ENCODE measurements around the gene DCDC2C.

Gene DCDC2C

DNA sequence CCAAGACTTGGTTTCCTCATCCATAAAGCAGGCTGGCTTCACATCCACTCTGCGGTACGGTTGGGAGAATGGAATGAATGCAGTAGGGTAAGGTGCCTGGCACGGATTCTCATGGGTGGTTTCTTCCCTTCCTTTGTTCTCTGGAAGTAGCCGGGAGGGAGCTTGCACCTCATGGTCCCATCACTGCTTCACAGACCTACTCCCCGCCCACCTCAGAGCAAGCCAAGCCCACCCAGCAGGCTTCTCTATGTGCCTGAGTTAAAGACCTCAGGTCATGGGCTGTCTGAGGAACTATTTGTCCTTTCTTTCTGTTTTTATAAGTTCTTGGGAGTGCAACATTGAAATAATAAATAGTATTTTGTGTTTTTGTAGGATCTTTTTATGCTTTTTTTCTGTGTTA is 3.5 kb downstream of the DCDC2C start:
- in situ Hi-C loops (cut with MboI; ENCODE audit: low sequenced_read_pairs): no loop called here

DNA sequence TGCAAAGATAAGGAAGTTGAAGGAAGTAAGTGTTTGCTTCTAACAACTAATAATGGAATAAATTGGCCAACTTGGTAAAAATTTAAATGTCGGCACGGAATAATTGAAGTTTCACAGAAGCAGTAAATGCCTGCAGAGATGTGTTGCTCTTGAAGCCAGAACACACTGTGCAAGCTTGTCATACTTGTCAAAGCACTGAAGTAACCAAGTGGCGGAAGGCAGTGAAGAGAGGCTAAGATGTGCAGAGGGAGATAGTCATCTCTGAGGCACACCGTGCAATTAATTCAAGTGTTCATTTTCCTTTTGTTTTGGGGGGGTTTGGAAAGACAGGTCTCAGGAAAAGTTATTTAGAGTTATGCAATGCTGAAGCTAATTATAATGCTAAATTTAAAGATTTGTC is 5.2 kb downstream of the DCDC2C start:
- in situ Hi-C loops (cut with MboI; ENCODE audit: low sequenced_read_pairs): no loop called here

GRCh38 chr2:3709225-3709624 is 5.8 kb downstream of the DCDC2C start:
- in situ Hi-C loops (cut with MboI; ENCODE audit: low sequenced_read_pairs): no loop called here

GRCh38 chr2:3712424-3712823 is 9.0 kb downstream of the DCDC2C start:
- in situ Hi-C loops (cut with MboI; ENCODE audit: low sequenced_read_pairs): no loop called here

DNA sequence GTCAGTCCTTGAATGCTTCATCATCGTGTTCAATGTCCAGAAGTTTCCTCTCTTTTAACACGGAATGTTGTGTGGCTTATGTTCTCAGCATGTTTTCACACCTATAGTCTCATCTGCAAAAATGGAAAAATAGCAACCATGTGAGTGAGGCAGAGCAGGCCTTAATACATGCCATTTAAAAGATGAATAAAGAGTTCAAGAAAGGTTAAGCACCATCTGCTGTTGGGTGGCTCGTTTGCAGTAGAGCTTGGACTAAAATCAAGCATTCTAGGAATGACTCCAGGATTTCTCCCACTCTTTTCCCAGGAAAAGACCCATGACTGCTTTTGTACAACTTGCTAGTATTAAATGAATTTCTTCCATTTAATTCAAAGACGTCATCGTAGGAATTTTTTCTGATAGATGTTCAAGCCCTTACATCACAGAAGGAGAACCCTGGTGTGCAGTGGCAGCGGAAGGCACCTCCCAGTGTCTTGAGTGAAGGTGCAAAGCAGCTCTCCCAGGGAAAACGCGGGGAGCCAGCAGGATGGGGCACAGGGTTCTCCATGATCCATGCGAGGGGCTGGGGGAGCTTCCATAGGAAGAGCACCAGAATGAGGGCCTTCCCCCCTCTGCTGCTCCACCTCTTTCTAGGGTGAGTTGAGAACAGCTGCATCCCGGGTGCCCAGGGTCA is 9.6 kb downstream of the DCDC2C start:
- in situ Hi-C loops (cut with MboI; ENCODE audit: low sequenced_read_pairs): no loop called here

DNA sequence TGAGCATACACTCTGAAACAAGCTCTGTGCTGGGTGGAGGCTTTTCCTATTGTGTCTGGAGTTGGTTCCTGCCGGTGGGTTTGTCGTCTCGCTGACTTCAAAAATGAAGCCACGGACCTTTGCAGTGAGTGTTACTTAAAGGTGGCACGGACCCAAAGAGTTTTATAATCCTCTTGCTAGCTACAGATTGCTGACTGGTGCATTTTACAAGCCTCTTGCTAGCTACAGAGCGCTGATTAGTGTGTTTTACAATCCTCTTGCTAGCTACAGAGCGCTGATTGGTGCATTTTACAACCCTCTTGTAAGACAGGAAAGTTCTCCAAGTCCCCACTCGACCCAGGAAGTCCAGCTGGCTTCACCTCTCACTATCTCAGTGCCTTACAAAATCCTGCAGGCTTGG is 15.3 kb downstream of the DCDC2C start:
- in situ Hi-C loops (cut with MboI; ENCODE audit: low sequenced_read_pairs): no loop called here

DNA sequence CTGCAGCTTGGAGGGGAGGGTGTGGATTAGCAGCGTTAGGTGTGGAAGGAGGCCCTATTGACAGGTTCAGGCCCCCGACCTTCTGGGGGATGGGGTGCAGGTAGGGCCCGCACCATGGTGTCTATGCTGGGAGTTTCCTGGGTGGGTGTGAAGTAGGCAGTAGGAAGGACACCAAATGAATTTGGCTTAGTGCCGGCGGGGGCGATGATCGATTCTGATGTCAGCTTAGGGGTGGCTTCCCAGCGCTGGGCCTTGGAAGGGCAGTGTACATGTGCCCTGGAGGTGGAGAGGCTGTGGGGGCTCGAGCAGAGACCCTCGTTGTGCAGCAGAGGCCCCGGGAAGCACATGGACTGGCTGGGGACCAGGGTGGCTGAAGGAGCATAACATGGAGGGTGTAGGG is 21.6 kb downstream of the DCDC2C start:
- in situ Hi-C loops (cut with MboI; ENCODE audit: low sequenced_read_pairs): no loop called here

GRCh38 chr2:3725458-3726250 is 22.3 kb downstream of the DCDC2C start:
- in situ Hi-C loops (cut with MboI; ENCODE audit: low sequenced_read_pairs): no loop called here

GRCh38 chr2:3726511-3726910 is 23.1 kb downstream of the DCDC2C start:
- in situ Hi-C loops (cut with MboI; ENCODE audit: low sequenced_read_pairs): no loop called here

DNA sequence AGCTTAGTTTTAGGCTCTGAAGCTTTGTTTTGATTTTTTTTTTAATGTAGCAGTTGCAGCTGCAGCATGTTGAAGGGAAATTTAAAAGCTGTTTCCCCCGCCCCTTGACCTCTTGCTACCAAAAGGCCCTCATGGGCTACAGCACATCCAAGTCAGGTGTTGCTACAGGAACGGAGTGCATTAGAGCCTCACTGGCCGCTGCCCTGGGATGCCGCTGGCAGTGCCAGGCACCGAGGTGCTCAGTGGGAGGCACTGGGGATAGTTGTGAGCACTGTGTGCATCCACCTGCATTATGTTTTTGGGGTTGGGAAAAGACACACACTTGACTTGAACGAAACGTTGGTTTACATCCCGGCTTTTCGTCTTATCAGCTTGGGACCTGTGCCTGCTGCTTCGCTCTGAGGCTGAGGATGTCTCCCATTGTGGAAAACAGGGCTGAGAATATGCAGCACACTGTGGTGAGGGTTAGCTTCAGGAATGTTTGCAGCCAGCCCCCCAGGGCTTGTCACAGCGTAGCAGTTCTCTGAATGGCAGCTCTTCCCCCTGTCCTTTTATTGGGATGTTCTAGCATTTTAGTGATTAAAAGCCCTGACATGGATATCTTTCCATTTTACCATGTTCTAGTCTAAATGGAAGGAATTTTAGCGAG is 24.1 kb downstream of the DCDC2C start:
- in situ Hi-C loops (cut with MboI; ENCODE audit: low sequenced_read_pairs): no loop called here

- in situ Hi-C loops (cut with MboI; ENCODE audit: low sequenced_read_pairs): no loop called here
These were observed 25.0 kb downstream of the DCDC2C start for GRCh38 chr2:3728104-3729054.

GRCh38 chr2:3729055-3729448 is 25.7 kb downstream of the DCDC2C start:
- in situ Hi-C loops (cut with MboI; ENCODE audit: low sequenced_read_pairs): no loop called here

DNA sequence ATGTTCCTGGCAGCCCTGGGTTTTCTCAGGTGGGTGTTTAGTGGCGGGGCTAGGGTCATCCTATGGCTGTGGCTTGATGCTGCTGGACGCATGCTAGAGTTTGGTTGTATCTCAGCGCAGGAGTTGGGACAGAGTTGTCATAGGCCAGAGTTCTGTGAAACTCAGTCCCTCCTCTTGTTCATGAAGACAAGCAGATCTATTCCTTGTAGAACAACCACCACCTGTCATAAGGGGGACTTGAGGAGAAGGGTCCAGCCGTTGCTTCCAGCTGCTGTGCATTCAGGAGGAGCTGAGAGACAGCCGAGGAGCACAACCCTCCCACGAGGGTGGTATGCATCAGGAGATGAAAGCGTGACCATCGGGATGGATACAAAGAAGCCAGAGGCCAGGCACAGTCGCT is 26.4 kb downstream of the DCDC2C start:
- in situ Hi-C loops (cut with MboI; ENCODE audit: low sequenced_read_pairs): no loop called here

- in situ Hi-C loops (cut with MboI; ENCODE audit: low sequenced_read_pairs): no loop called here
These were observed 27.3 kb downstream of the DCDC2C start for GRCh38 chr2:3730646-3731045.

DNA sequence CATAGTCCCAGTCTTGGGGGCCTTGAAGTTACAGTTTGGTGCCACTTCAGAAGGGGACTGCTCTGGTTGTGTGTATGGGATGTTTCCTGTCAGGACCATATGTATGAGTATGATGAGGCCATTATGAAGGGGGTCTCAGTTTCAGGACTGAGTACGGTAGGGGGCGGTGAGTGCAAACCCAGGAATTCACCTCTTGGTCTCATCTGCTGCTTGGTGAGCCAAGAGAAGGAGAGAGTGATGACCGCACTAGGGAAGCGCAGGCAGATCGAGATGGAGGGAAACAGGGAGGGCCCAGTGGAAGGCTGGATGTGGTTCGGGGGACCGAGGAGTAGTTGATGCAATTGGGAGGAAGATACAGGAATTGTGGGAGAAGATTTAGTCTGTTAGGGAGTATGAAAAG is 28.5 kb downstream of the DCDC2C start:
- in situ Hi-C loops (cut with MboI; ENCODE audit: low sequenced_read_pairs): no loop called here

- in situ Hi-C loops (cut with MboI; ENCODE audit: low sequenced_read_pairs): no loop called here
These were observed 32.7 kb downstream of the DCDC2C start for GRCh38 chr2:3736112-3736511.

DNA sequence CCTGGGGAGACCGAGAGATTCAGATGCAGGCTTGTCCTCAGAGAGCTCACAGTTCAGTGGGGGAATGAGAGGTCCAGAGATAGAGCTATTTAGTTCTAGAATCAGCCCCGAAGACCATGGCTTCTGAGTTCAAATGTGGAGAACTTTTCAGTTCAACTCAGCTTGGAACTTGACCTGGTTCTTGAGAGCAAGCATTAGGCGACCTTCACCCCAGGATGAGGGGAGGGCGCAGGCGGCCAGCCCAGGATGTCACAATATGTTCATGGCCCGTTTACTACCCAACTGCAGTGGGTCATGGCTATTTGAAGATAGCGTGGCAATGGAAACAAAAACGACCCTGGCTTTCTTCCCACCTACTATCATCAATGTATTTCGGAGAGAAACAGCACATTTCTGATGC is 33.8 kb downstream of the DCDC2C start:
- in situ Hi-C loops (cut with MboI; ENCODE audit: low sequenced_read_pairs): no loop called here

- in situ Hi-C loops (cut with MboI; ENCODE audit: low sequenced_read_pairs): no loop called here
These were observed 35.1 kb downstream of the DCDC2C start for GRCh38 chr2:3738454-3738853.

DNA sequence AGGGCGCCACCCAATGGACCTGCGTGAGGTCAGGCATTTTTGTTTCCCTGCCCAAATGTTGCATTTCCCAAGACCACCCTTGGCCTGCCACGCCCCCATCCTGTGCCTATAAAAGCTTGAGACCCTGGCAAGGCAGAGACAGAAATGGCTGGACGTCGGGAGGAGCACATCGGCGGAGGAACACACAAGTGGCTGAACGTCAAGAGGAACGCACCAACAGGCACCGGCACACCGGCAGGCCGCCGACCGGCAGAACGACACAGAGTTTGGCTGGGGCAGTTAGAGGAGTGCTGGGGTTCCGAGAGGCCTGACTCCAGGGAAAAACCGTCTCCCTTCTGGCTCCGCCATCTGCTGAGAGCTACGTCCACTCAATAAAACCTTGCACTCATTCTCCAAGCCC is 35.9 kb downstream of the DCDC2C start:
- in situ Hi-C loops (cut with MboI; ENCODE audit: low sequenced_read_pairs): no loop called here

DNA sequence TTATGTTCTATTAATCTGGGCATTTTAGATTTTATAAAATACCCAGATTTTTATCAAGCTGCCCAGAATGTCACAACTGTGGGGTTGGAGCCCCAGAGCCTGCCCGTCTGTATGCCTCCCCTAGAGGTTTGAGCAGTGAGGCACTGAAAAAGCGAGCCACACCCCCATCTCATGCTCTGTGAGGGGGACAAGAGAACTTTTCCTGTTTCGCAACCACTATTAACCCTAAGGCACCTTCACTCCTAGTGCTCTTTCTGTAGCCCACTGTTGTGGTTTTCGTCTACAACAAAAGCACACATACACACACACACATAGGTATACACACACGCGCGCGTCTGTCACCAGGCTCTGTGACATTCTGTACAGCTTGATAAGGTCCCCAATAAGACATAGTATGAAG is 38.0 kb downstream of the DCDC2C start:
- in situ Hi-C loops (cut with MboI; ENCODE audit: low sequenced_read_pairs): no loop called here

All from HL-60/S4 (cell line).